ENCODE data around the gene SKP1. TPM values are rescaled to one million over a fixed set of nuclear protein-coding genes. Genes with fewer than 3 reads are reported as not detected.

The SKP1 gene
- total and polyA plus RNA-seq, 10 of the 15 experiments (the other 5 are each of a cell fraction or from before 2014, with no cell fraction given), result 100 to 1,686 (median 519) TPM

DNA sequence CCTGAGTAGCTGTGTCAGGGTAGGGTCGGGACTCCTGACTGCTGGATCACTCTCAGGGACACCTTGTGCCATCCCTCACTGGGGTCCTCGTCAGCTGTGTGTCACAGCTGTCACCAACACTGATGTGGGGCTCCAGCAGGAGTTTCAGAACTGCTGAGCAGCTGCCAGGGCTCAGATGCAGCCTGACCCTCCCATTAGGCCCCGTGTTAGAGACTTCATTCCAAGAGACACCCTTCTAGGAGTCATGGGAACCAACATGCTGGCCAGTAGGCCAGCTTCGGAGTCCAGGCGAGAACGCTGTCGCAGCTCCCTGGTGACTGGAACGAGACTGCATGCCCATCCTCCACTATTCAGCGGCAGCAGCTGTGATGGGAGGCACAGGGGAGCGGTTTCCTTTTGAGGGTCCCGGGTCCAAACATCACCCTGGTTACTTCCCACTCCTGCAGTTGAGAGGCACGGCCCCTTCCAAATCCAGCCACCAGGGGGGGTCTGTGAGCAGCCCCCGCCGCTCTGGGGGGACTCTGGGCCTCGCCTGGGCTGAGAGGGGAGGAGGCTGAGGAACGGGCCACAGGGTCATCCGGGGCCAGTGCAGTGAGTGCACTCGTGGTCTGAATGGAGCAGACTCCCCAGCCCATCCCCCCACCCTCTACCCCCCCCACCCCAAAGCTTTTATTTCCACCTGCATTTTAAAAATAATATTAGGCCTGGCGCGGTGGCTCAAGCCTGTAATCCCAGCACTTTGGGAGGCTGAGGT, 74.9 kb downstream of the SKP1 start (continued):
- TF ChIP-seq TCF7 (IDR thresholded peaks at IDR 0.05; ENCODE audit: borderline replicate concordance) (no peak), STAT3 (IDR thresholded peaks at IDR 0.05; ENCODE audit: low read depth, low read length) (no peak), ETV6 (conservative IDR thresholded peaks at IDR 0.05 in 1 of 2, IDR thresholded peaks at IDR 0.05 in 1 of 2; ENCODE audit: borderline replicate concordance in 1 of 2, low read depth in 1 of 2) (no peak), RCOR1 (conservative IDR thresholded peaks at IDR 0.05; ENCODE audit: low read depth, low read length) (no peak), TCF3 (IDR thresholded peaks at IDR 0.05; ENCODE audit: borderline replicate concordance, insufficient read depth, low read depth, low read length) (peak; percentile 44; the same call in 1 of the 2 replicates), ATF7 (IDR thresholded peaks at IDR 0.05; ENCODE audit: low read depth) (no peak), MEF2B (IDR thresholded peaks at IDR 0.05; ENCODE audit: partially characterized antibody, poor library complexity, severe bottlenecking) (no peak), HDAC2 (IDR thresholded peaks at IDR 0.05) (no peak)

DNA sequence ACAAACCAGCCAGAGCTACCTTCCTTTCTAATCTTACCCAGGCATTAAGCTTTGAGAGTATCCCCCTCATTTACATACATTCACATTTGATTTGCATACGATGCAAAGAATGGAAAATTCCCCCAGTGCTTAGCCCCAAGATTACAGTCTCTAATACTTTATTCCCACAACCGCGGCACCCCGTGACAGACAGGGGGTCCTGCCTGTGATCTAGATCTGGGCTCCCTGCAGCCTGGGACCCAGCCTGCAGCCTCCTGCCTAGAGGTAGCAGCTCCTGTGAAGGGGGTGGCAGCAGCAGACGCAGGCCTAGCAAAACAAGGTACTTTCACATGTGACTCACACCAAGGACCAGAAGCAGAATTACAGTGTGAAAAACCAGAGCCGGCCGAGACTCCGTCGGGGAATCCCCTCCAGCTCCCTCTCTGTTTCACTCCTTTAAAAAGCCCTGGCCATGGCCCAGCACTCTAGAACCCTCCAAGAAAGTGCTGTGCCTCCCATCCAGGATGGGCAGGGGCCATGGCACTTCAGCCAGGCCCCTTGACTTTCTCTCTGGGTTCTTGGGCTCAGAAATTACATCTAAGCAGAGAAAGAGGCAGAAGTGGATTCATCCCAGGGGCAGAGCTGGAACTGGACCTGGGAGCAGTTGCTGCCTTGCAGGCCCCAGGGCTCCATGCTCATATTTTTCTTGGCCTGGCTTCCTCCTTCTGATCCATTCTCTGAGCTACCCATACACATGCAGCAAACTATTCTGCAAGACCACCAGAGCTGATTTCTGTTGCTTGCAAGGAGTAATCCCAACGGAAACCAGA, 76.3 kb downstream of the SKP1 start:
- POLR2A ChIA-PET, result interaction anchor here (0.6 to 11.2 kb wide), 13 partner anchors 9 to 440 kb away, joined by 3 to 81 read pairs (median 5); partner anchors contain the start of genes SKP1 and VDAC1
- in situ Hi-C loops (cut with MboI) (loop anchor here (5.0 kb wide), 1 partner anchor 37 kb away; no protein-coding TSS in a partner anchor), intact Hi-C loops (cut with micrococcal nuclease; ENCODE audit: unreplicated experiment) (loop anchor here (1.0 kb wide), 3 partner anchors 29 to 61 kb away; no protein-coding TSS in a partner anchor)
- Histone ChIP-seq H3K4me2 (ENCODE audit: control insufficient read depth, insufficient read depth) (peak overlapping the region; percentile 89), H2AFZ (ENCODE audit: control insufficient read depth, low read depth, low read length) (peak overlapping the region; percentile 15; the same call in 1 of the 2 replicates), H3K9me3 (replicated peaks; ENCODE audit: control insufficient read depth, insufficient read depth, low read length) (no peaks in the 10 kb centered on the region), H4K20me1 (ENCODE audit: control insufficient read depth, insufficient read depth) (peaks cover 2% of the 10 kb centered on the region; the same call in 1 of the 2 replicates), H3K4me1 (ENCODE audit: control insufficient read depth, insufficient read depth, low read length) (peaks cover 64% of the 10 kb centered on the region), H3K36me3 (ENCODE audit: control insufficient read depth in 2 of 2, insufficient read depth in 2 of 2, low read length in 1 of 2) (no peaks in the 10 kb centered on the region), H3K27ac (ENCODE audit: control insufficient read depth, insufficient read depth) (peak overlapping the region; percentile 95), H3K4me3 (no peak overlapping the region), H3K9ac (ENCODE audit: control insufficient read depth, insufficient read depth, low read length) (peak overlapping the region; percentile 69), H3K79me2 (ENCODE audit: control insufficient read depth, insufficient read depth, low read length) (peaks cover 3% of the 10 kb centered on the region; the same call in 1 of the 2 replicates), H3K27me3 (replicated peaks in 1 of 2; ENCODE audit: control insufficient read depth in 2 of 2, insufficient read depth in 2 of 2, low read length in 1 of 2) (no peaks in the 10 kb centered on the region)
- DNase-seq (ENCODE audit: low read depth, low spot score), result peak; percentile 94
- WGBS (ENCODE audit: insufficient coverage, insufficient replicate concordance, low lambda C conversion rate, missing lambda C conversion rate), result 9% methylated on average over 10 of the region's 10 CpGs
- BruUV-seq (replicated peaks), result no TSS peak
- CTCF ChIA-PET, result interaction anchor here (0.6 to 6.6 kb wide), 23 partner anchors 8 to 189 kb away, joined by 3 to 112 read pairs (median 5); partner anchors contain the start of genes TCF7 and VDAC1
- peak; percentile 80 for ATAC-seq
- peak; percentile 96 for FAIRE-seq
- SMC1A ChIA-PET (ENCODE audit: uncharacterized antibody, unreplicated experiment), result interaction anchor here (0.8 to 8.4 kb wide), 16 partner anchors 9 to 79 kb away, joined by 3 to 177 read pairs (median 6); partner anchors contain the start of gene TCF7
- RAD21 ChIA-PET (ENCODE audit: unreplicated experiment), result interaction anchor here (0.6 to 4.4 kb wide), 21 partner anchors 10 to 445 kb away, joined by 3 to 30 read pairs (median 4); partner anchors contain the start of gene UBE2B
- TF ChIP-seq SMC3 (IDR thresholded peaks at IDR 0.05; ENCODE audit: borderline replicate concordance, low read length) (no peak; the same call in 1 of the 2 replicates), PAX8 (IDR thresholded peaks at IDR 0.05) (no peak), WRNIP1 (IDR thresholded peaks at IDR 0.05; ENCODE audit: borderline replicate concordance, low read depth, low read length) (no peak), GATAD2B (conservative IDR thresholded peaks at IDR 0.05; ENCODE audit: low read depth) (peak; percentile 86), FOXK2 (IDR thresholded peaks at IDR 0.05) (no peak), TCF12 (IDR thresholded peaks at IDR 0.05; ENCODE audit: low read depth, low read length) (peak; percentile 38; the same call in 1 of the 2 replicates), TCF7 (IDR thresholded peaks at IDR 0.05; ENCODE audit: borderline replicate concordance) (no peak)
- TF ChIP-seq, protein P1, sequence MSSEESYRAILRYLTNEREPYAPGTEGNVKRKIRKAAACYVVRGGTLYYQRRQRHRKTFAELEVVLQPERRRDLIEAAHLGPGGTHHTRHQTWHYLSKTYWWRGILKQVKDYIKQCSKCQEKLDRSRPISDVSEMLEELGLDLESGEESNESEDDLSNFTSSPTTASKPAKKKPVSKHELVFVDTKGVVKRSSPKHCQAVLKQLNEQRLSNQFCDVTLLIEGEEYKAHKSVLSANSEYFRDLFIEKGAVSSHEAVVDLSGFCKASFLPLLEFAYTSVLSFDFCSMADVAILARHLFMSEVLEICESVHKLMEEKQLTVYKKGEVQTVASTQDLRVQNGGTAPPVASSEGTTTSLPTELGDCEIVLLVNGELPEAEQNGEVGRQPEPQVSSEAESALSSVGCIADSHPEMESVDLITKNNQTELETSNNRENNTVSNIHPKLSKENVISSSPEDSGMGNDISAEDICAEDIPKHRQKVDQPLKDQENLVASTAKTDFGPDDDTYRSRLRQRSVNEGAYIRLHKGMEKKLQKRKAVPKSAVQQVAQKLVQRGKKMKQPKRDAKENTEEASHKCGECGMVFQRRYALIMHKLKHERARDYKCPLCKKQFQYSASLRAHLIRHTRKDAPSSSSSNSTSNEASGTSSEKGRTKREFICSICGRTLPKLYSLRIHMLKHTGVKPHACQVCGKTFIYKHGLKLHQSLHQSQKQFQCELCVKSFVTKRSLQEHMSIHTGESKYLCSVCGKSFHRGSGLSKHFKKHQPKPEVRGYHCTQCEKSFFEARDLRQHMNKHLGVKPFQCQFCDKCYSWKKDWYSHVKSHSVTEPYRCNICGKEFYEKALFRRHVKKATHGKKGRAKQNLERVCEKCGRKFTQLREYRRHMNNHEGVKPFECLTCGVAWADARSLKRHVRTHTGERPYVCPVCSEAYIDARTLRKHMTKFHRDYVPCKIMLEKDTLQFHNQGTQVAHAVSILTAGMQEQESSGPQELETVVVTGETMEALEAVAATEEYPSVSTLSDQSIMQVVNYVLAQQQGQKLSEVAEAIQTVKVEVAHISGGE (CRISPR knock-in tag; IDR thresholded peaks at IDR 0.05), result no peak

Measured in GM12878 (cell line).